UCSD-AML1 (cell line): ENCODE data around the gene GET4.
"Not testable (repeated sequence)": the region's sequence is repeated elsewhere in the genome, so short reads cannot be mapped to it uniquely, and the experiment has no call there.

ENCODE experiments used
- DNase-seq: peaks from one replicate; lab custom pipeline; 2025; ENCODE audit not compliant: unreplicated experiment; lab: John Stamatoyannopoulos, UW

The GET4 gene

GRCh38 chr7:913736-914520 lies 37.6 kb downstream of the GET4 start:
- DNase-seq, result no peak

DNA sequence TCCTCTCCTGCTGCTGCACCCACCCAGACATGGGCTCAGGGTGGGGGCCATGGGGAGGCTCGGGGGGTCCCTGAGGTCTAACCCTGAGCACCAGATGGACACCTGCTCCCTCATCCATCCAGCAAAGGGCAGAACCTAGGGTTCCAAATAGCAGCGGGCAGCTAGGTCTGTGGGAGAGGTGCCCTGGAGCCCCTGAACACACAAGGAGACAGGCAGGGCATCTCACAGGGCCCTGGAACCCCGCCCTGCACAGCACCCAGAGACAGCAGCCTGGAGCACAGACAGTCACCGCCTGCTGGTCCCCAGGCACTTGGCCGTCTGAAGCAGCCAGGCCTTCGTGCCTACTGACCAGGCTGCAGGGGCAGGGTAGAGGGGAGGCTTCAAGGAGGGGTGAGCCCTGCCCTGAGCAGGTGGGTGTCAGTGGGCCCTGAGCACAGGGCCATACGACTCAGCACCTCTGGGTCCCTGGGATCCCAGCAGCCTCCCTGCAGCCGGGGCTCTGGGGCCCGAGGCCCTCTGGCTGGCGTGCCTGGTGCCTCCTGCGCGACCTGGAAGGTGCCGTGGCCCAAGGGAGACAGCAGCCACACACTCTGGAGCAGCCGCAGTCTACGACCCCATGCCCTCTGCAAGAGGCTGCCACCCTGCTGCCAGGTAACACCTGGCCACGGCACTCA lies 38.3 kb downstream of the GET4 start:
- DNase-seq, result no peak

- DNase-seq, result no peak
These were observed 39.2 kb downstream of the GET4 start for GRCh38 chr7:915291-916218.

- DNase-seq, result no peak
These were observed 40.1 kb downstream of the GET4 start for GRCh38 chr7:916291-916941.

DNA sequence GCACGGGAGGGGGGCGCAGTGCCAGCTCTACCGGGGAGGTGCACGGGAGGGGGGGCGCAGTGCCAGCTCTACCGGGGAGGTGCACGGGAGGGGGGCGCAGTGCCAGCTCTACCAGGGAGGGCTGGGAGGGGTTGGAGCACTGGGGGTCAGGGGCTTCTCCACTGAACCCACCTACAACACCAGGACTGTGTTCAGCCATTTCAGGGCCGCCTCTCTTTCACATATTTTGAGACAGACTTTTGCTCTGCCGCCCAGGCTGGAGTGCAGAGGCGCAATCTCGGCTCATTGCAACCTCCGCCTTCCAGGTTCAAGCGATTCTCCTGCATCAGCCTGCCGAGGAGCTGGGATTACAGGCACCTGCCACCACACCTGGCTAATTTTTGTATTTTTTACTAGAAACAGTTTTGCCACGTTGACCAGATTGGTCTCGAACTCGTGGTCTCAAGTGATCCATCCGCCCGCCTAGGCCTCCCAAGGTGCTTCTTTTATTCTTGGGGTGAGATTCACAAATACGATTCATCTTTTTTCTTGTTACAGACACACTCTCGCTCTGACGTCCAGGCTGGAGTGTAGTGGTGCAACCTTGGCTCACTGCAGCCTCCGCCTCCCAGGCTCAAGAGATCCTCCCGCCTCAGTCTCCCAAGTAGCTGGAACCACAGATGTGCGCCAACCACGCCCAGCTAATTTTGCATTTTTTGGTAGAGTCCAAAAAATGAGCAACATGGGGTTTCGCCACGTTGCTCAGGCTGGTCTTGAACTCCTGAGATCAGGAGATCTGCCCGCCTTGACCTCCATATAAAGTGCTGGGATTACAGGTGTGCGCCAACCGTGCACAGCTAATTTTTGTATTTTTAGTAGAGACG lies 41.1 kb downstream of the GET4 start:
- no peak for DNase-seq

DNA sequence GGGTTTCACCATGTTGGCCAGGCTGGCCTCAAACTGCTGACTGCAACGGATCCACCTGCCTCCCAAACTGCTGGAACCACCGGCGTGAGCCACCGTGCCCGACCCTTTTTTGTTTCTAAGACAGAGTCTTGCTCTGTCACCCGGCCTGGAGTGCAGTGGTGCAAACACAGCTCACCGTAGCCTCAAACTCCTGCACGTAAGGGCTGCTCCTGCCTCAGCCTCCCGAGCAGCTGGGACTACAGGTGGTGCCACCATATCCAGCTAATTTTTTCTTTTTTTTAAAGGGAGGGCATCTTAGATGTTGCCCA lies 41.7 kb downstream of the GET4 start:
- DNase-seq, result no peak

DNA sequence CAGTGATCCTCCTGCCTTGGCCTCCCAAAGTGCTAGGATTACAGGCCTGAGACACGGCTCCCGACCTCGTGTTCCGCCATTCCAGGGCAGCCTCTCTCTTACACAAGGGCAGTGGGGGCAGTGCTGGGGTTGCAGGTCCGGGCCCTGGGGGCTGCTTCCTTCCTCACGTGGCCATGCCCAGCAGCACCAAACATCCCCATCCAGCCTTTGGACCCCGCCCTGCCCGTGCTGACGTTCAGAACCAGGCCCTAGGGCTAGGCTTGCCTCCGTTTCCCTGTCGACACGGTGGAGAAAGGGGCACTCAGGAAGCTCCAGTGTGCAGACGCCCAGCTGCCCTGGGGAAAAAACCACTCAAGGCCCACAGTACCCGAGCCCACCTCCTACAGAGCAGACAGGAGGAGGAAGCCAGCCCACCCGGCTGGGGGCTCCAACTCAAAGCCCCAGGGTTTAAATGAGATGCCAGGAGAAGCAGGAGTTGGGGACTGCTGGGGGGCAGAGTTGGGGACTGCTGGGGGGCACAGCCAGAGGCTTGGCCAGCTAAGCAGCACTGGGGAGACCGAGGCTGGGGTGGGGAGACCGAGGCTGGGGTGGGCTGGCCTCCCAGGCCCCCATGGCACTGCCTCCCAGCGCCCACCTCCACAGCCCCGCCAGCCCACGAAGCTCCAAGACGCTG lies 42.2 kb downstream of the GET4 start:
- no peak for DNase-seq

DNA sequence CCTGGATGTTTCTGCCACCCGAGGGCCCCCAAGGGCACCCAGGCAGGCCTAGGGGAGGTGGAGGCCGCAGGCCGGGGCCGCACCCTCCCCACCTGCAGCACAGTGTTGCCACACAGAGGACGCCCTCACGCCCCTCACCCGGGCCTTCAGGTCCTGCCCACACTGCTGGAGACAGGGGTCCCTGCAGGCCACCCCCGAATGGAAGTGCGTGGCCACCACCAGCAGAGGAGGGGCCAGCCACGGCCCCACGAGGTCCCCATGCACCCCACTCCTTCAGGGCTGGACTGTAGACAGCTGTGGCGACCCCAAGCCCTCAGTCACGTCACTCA lies 42.7 kb downstream of the GET4 start:
- no peak for DNase-seq

- no peak for DNase-seq
These were observed 43.6 kb downstream of the GET4 start for GRCh38 chr7:919924-920341.

DNA sequence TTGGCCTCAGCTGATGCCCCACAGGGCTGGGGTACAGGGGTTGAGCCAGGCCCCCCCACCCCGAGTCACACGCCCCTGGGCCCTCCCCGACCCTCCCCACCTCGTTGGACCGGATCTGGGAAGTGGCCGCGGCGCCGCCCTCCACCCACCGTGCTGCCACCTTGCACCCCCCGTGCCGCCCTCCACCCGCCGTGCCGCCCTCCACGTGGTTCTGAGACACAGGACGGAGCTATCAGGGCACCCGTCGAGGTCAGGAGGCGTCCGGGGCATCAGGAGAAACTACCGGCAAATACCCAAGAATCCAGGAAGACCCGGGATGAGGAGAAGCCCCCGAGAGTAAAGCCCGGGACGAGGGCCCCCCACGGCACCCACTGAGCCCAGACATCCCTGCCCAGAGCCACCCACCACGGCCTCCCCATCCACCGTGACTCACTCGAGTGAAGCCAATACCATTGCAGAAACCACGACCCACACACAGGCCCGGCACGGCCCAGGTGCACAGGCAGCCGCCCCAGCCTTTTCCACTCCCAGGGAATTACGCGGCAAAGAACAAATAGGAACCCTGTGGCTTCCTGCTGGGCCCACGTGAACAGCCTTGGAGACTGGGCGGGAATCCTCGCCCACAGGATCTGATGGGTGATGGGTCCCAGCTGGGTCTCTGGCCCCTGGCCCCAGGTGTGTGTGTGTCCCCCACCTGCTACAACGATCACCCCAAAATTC lies 44.2 kb downstream of the GET4 start:
- DNase-seq, result no peak

GRCh38 chr7:921071-921461 lies 44.7 kb downstream of the GET4 start:
- no peak for DNase-seq

DNA sequence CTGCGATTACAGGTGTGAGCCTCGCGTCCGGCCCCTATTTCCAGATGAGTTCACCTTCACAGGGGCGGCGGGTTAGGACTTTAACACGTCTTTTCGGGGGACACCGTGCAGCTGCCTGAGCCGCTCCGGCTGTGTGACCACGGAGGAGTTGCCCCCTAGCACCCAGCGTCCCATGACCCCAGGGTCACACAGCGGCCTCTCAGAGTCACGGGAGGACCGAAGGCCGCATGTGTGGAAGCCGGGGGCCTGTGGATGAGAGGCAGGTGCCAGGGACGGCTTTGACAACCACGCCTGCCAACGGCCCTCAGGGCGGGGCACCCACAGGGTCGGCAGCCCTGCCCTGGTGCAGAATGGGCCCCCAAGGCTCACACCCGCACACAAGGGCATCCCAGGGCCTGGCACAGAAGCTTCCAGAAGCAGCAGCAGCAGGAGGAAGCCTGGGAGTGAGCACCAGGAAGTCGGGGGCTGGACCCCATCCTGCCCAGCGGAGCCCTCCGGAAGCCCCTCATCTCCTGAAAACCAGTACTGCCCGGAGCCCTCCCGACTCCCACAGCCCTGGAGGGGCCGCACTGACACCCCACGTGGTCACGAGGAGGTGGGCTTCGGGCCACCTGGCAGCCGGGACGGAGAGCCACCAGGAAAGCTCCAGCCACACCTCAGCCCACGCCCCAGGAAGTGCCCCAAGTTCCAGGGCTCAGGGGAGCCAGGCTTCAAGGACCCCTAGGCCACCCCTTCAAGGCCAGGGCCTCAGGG lies 45.4 kb downstream of the GET4 start:
- DNase-seq, result peak; percentile 34

DNA sequence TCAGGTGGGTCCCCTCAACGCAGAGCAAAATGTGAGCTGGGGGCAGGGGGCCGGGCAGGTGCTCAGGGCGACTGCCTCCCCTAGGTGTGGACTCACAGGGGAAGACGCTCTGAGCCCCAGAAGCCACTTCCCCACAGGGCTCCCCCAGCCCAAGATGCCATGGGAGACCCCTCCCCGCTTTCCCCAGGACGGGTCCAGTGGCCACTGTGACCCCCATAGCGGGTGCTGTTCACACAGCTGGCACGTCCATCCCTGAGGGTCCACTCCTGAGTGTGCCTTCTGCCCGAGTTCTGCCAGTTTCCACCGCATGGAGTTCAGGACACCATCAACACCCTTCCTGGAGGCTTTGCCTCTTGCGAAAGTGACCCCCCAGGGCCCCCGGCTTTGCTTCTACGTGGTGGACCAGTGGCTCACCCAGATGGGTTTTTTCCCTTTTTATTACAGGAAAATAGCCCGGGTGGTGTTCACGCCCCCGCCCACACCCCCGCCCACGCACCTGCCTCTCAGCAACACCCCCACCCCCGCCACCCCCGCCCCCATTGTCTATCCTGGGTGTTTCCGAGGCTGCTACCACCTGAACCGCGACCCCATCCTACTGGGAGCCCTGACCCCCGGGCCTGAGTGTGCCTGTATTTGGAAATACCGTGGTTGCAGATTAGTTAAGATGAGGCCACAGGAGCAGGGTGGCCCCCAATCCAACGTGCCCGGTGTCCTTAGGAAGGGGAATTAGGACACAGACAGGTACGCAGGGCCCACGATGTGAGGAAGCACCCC lies 46.2 kb downstream of the GET4 start:
- DNase-seq, result no peak

DNA sequence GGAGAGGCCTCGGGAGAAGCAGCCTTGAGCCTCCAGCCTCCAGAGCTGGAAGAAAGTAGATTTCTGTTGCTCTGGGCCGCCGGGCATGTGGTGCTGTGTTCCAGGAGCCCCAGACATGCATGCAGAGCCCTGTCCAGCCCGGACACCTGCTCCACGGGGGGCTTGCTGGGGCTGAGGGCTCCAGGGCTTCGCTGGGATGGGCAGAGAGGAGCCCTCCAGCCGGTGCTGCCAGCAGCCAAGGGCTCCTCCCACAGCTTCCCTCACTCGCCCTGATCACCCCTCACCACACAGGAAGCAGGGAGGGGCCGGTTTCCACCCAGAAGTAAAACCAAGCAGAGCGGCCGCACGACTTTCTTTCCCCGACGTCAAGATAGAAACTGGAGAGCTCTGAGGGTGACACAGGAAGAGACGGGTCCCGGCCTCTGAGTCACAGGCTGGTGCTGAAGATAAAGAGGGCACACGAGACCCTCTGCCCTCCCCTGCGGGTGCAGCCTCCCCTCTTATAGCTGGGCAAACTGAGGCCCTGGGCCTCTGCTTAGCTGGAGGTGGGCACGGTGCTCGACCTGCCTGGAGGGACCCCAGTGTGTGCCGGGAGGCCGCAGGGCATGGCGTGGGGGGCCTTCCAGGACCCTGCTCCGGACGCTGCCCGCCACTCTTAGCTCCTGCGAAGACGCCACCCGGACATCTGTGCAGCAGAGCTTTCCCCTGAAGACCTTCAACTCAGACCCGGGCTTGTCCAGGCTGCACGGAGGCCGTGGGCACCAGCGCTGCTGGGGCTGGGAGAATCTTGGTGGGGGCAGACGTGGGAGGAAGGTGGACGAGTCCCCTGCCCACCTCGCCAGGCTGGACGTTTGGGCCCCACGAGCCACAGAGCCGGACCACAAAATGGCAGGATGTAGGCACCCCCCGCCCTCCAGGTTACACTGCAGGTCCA lies 47.0 kb downstream of the GET4 start:
- DNase-seq, result peak; percentile 83

DNA sequence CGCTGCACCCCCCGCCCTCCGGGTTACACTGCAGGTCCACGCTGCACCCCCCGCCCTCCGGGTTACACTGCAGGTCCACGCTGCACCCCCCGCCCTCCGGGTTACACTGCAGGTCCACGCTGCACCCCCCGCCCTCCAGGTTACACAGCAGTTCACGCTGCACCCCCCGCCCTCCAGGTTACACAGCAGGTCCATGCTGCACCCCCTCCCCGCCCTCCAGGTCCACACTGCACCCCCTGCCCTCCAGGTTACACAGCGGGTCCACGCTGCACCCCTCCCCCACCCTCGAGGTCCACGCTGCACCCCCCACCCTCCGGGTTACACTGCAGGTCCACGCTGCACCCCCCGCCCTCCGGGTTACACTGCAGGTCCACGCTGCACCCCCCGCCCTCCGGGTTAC lies 47.7 kb downstream of the GET4 start:
- not testable (repeated sequence) for DNase-seq

DNA sequence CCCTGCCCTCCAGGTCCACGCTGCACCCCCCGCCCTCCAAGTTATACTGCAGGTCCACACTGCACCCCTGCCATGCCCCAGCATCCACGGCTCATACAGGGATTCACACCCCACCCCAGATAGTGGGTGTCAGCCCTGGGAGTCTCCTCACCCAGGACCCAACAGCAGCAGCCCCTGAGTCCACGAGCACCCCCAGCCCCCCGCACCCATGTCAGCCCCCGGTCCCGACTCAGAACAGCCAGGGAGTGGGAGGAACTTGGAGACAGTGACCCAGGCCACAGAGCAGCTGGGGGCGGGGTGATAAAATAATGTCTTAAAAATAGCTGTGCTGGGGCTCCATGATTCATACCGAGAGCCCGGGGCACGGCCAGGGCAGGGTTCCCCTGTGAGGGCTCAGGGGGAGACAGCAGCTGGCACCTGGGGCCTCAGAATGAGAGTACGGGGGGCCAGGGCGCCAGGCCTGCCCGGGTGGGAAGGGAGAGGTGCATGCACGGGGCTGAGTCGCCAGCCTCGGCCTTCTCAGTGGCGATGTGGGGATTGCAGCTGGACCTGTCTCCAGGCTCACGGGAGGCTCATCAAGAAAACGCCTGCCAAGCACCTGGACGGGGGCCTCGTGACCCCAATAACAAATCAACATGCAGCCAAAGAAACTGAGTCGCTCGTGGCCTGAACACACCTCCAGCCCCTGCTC lies 48.3 kb downstream of the GET4 start:
- DNase-seq, result peak; percentile 16
